Loucy (cell line): Measurements from ENCODE around the gene IGFLR1.

Source experiments
- H2AFZ ChIP-seq: fragments of 200-600 bp; sonication (generic); 2 replicates; pipeline ENCODE4 v1.6.0; 2016; ENCODE audit warnings: antibody characterized with exemption, mild to moderate bottlenecking, low read length, moderate library complexity
- H3F3A ChIP-seq: fragments of 200-600 bp; 2 replicates; pipeline ENCODE4 v1.6.0; 2016; ENCODE audit warnings: antibody characterized with exemption, low read depth, mild to moderate bottlenecking
- H3K27me3 ChIP-seq: fragments of 200-600 bp; sonication (generic); 2 replicates; pipeline ENCODE4 v1.6.1; 2014; ENCODE audit warnings: low read length, mild to moderate bottlenecking; ENCODE audit not compliant: insufficient read depth, poor library complexity, severe bottlenecking
- H3K36me3 ChIP-seq: fragments of 200-600 bp; sonication (generic); 2 replicates; pipeline ENCODE4 v1.6.1; 2016; ENCODE audit warnings: low read length; ENCODE audit not compliant: insufficient read depth
- H3K4me1 ChIP-seq: fragments of 200-600 bp; sonication (generic); 2 replicates; pipeline ENCODE4 v1.5.1; 2014; ENCODE audit warnings: low read length, mild to moderate bottlenecking; ENCODE audit not compliant: insufficient read depth, poor library complexity, severe bottlenecking
- H3K4me2 ChIP-seq: fragments of 200-600 bp; sonication (generic); 2 replicates; pipeline ENCODE4 v1.6.0; 2014; ENCODE audit warnings: antibody characterized with exemption, low read length, low read depth, mild to moderate bottlenecking; ENCODE audit not compliant: poor library complexity, severe bottlenecking
- H3K4me3 ChIP-seq: fragments of 200-600 bp; sonication (generic); 2 replicates; pipeline ENCODE4 v1.5.1; 2014; ENCODE audit warnings: low read length, mild to moderate bottlenecking, mixed read lengths; ENCODE audit not compliant: poor library complexity, severe bottlenecking
- H3K79me2 ChIP-seq: fragments of 200-600 bp; sonication (generic); 2 replicates; pipeline ENCODE4 v1.6.1; 2014; ENCODE audit warnings: low read length; ENCODE audit not compliant: insufficient read depth
- H3K9ac ChIP-seq: fragments of 200-600 bp; sonication (generic); 2 replicates; pipeline ENCODE4 v1.6.0; 2014; ENCODE audit warnings: mild to moderate bottlenecking, low read depth, low read length, moderate library complexity; ENCODE audit not compliant: poor library complexity, severe bottlenecking
- H3K9me2 ChIP-seq: fragments of 200-600 bp; sonication (generic); replicated peaks from 2 replicates; pipeline ENCODE4 v1.6.1; 2016; ENCODE audit warnings: low read depth, low read length, mixed read lengths
- H3K9me3 ChIP-seq: fragments of 200-600 bp; sonication (generic); 2 replicates; pipeline ENCODE4 v1.6.1; 2014; ENCODE audit warnings: mild to moderate bottlenecking, antibody characterized with exemption, low read length, low read depth; ENCODE audit not compliant: insufficient read depth
- H4K20me1 ChIP-seq: fragments of 200-600 bp; sonication (generic); 2 replicates; pipeline ENCODE4 v1.6.0; 2014; ENCODE audit warnings: antibody characterized with exemption, low read length, mild to moderate bottlenecking; ENCODE audit not compliant: insufficient read depth, poor library complexity, severe bottlenecking
- CTCF ChIP-seq: fragments of 200-600 bp; sonication (generic); conservative IDR thresholded peaks from 2 replicates; pipeline ENCODE4 v1.5.1; 2014; ENCODE audit warnings: mild to moderate bottlenecking, antibody characterized with exemption, low read length
- EZH2phosphoT487 ChIP-seq: fragments of 200-600 bp; IDR thresholded peaks from 2 replicates; pipeline ENCODE4 v1.6.1; 2018; ENCODE audit warnings: antibody characterized with exemption, mild to moderate bottlenecking, moderate library complexity, borderline replicate concordance

Gene IGFLR1

GRCh38 chr19:35714601-35715354, 27.5 kb downstream of the IGFLR1 start:
- no peak overlapping the region for H2AFZ ChIP-seq
- H3F3A ChIP-seq = no peaks in the 10 kb centered on the region
- peak overlapping the region; percentile 81 for H3K4me3 ChIP-seq
- H4K20me1 ChIP-seq = peaks cover 17% of the 10 kb centered on the region
- no peaks in the 10 kb centered on the region for H3K27me3 ChIP-seq
- no peaks in the 10 kb centered on the region for H3K9me3 ChIP-seq
- peak overlapping the region; percentile 84 for H3K4me2 ChIP-seq
- TF ChIP-seq EZH2phosphoT487 (no peak), CTCF (peak; percentile 47; the same call in 1 of the 2 replicates)
- H3K9ac ChIP-seq = peak overlapping the region; percentile 79
- peaks cover 27% of the 10 kb centered on the region for H3K4me1 ChIP-seq
- H3K9me2 ChIP-seq = no peaks in the 10 kb centered on the region
- no peaks in the 10 kb centered on the region for H3K36me3 ChIP-seq
- H3K79me2 ChIP-seq = peaks cover 26% of the 10 kb centered on the region

- peaks cover 19% of the 10 kb centered on the region for H3K4me1 ChIP-seq
- H3K79me2 ChIP-seq = peaks cover 18% of the 10 kb centered on the region
- TF ChIP-seq EZH2phosphoT487 = no peak
- TF ChIP-seq CTCF = no peak
- H3K4me2 ChIP-seq = no peak overlapping the region
- H3K27me3 ChIP-seq = no peaks in the 10 kb centered on the region
- no peaks in the 10 kb centered on the region for H3K9me3 ChIP-seq
- no peak overlapping the region for H2AFZ ChIP-seq
- no peak overlapping the region for H3K4me3 ChIP-seq
- no peaks in the 10 kb centered on the region for H3F3A ChIP-seq
- no peaks in the 10 kb centered on the region for H3K36me3 ChIP-seq
- peaks cover 9% of the 10 kb centered on the region for H4K20me1 ChIP-seq
- H3K9me2 ChIP-seq = no peaks in the 10 kb centered on the region
- H3K9ac ChIP-seq = no peak overlapping the region
These were observed 28.3 kb downstream of the IGFLR1 start for GRCh38 chr19:35713904-35714495.

GRCh38 chr19:35713506-35713850, 28.8 kb downstream of the IGFLR1 start:
- no peak for TF ChIP-seq EZH2phosphoT487
- Histone ChIP-seq H3K27me3 (no peaks in the 10 kb centered on the region), H3K9me2 (no peaks in the 10 kb centered on the region), H3F3A (no peaks in the 10 kb centered on the region), H3K4me1 (peaks cover 14% of the 10 kb centered on the region), H3K36me3 (no peaks in the 10 kb centered on the region), H3K79me2 (peaks cover 13% of the 10 kb centered on the region), H3K4me2 (no peak overlapping the region), H3K9ac (no peak overlapping the region), H4K20me1 (peaks cover 4% of the 10 kb centered on the region), H2AFZ (no peak overlapping the region), H3K4me3 (no peak overlapping the region), H3K9me3 (no peaks in the 10 kb centered on the region)
